B cell (primary cell): ENCODE data around the gene SERPINB6.

ENCODE experiments used
- EZH2 ChIP-seq: IDR thresholded peaks from 2 replicates; pipeline ENCODE4 v1.6.1; 2012; ENCODE audit warnings: borderline replicate concordance, low read depth, mild to moderate bottlenecking, moderate library complexity, low read length; ENCODE audit not compliant: insufficient read depth, poor library complexity, severe bottlenecking
- TF ChIP-seq, protein P1 (sequence below): fragments of 200-600 bp; IDR thresholded peaks from one replicate; pipeline ENCODE4 v1.8.0; 2022; ENCODE audit warnings: antibody characterized with exemption, mild to moderate bottlenecking

- TF ChIP-seq, protein P1, sequence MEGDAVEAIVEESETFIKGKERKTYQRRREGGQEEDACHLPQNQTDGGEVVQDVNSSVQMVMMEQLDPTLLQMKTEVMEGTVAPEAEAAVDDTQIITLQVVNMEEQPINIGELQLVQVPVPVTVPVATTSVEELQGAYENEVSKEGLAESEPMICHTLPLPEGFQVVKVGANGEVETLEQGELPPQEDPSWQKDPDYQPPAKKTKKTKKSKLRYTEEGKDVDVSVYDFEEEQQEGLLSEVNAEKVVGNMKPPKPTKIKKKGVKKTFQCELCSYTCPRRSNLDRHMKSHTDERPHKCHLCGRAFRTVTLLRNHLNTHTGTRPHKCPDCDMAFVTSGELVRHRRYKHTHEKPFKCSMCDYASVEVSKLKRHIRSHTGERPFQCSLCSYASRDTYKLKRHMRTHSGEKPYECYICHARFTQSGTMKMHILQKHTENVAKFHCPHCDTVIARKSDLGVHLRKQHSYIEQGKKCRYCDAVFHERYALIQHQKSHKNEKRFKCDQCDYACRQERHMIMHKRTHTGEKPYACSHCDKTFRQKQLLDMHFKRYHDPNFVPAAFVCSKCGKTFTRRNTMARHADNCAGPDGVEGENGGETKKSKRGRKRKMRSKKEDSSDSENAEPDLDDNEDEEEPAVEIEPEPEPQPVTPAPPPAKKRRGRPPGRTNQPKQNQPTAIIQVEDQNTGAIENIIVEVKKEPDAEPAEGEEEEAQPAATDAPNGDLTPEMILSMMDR = no peak
- TF ChIP-seq EZH2 = no peak
Measured at GRCh38 chr6:2976571-2977085, 5.3 kb upstream of the SERPINB6 start.
